Measurements from ENCODE around the gene OR52D1.

- TF ChIP-seq CTCF (IDR thresholded peaks at IDR 0.05) (no peak), POLR2A (IDR thresholded peaks at IDR 0.05) (no peak), EP300 (IDR thresholded peaks at IDR 0.05) (no peak), POLR2AphosphoS5 (IDR thresholded peaks at IDR 0.05) (no peak)
Observed at GRCh38 chr11:5488798-5489399, 414 bp downstream of the OR52D1 start.

Data from suprapubic skin (tissue), 4 donors.